Measurements from ENCODE around the gene SKA3.
A peak's percentile ranks its signal among the peaks of the same experiment; 100 is the strongest.
"Not testable (repeated sequence)": the region's sequence is repeated elsewhere in the genome, so short reads cannot be mapped to it uniquely, and the experiment has no call there.

Gene SKA3

DNA sequence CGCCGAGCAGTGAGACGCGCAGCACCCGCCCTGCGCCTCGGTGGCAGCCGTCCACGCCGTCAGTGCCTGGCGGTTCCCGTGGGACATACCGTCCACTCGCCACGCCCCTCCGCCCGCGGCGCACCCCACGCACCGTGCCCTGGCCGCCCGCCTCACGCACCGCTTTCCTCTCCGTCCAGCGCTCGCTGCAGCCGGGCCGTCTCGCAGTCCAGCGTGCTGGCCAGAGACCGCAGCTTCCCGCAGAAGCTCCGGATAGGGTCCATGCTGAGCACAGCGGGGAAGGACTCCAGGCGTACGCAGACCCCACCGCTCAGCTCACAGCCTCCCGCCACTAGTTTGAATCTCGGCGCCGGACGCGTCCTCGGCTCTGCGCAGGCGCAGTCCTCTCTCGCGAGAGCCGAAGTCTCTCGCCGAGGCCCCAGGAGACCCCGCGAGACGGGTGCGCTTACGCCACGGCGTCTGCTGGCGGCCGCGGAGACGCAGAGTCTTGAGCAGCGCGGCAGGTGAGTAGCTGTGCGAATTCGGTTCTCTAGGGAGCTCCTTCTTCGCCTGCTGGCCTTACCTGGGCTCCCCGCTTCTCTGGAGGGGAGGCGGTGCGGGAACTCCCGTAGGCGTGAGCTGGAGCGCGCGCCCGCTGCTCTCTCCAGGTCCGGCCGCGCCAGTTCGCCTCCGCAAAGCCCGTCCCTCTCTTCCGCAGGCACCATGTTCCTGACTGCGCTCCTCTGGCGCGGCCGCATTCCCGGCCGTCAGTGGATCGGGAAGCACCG lies at the start of gene SKA3, which contains the start of gene MRPL57:
TSS of gene SKA3 (minus strand) at position 338 of the 767 bp plus-strand sequence. CDS start at position 263, 75 bp downstream.
TSS of gene MRPL57 (plus strand) at position 444 of the 767 bp plus-strand sequence. CDS start at position 703, 259 bp downstream.
- DNase-seq: peak; percentile 25

- DNase-seq: no peak
Measured at GRCh38 chr13:21225082-21225481, 48.7 kb upstream of the SKA3 start.

GRCh38 chr13:21221268-21221667 lies 44.9 kb upstream of the SKA3 start:
- no peak for DNase-seq

- not testable (repeated sequence) for DNase-seq
Measured at GRCh38 chr13:21219716-21220115, 43.4 kb upstream of the SKA3 start.

DNA sequence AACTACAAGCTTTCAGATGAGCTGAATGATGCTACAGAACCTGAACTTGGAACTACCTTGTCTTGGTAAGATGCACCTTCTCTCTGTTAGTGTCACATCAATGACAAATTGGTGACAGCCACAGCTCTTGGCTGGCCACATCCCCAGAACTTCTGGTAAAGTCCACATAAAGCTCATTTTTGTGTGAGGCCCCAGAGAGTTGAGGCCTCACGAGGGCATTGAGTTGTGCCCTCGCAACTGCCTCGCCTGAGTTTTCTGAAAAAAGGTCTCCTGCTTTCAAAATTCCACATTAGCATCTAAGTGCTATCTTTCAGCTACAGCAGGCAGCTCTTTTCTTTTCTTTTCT lies 42.7 kb upstream of the SKA3 start:
- no peak for DNase-seq

GRCh38 chr13:21218351-21219035 lies 42.1 kb upstream of the SKA3 start:
- no peak for DNase-seq

- DNase-seq: no peak
Measured at GRCh38 chr13:21216332-21216731, 40.0 kb upstream of the SKA3 start.

GRCh38 chr13:21215419-21215818 lies 39.1 kb upstream of the SKA3 start:
- DNase-seq: not testable (repeated sequence)

DNA sequence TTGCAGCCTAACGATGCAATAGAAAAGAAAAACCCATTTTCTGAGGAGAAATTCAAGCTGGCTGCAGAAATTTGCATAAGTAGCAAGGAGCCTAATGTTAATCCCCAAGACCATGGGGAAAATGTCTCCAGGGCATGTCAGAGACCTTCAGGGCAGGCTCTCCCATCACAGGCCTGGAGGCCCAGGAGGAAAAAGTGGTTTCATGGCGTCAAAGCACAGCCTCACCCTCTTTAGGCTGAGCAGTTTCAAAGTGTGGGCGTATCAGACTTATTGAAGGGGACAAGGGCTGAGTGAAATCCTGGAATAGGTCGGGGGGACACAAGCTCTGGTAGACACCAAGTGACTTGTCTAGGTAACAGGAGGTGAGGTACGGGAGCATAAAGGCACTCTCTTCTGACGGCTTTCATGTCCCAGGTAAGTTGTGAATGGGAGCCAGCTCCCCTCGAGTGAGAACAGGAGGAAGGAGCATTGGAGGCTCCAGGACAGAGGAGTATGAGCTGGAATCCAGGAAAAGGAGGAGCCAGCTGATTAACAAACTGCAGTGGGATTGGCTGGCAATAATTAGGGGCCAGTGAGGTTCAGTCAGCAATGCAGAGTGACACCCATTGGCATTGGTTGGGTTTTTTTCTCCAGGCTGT lies 35.9 kb upstream of the SKA3 start:
- DNase-seq: no peak

GRCh38 chr13:21208652-21209154 lies 32.4 kb upstream of the SKA3 start:
- DNase-seq: no peak

DNA sequence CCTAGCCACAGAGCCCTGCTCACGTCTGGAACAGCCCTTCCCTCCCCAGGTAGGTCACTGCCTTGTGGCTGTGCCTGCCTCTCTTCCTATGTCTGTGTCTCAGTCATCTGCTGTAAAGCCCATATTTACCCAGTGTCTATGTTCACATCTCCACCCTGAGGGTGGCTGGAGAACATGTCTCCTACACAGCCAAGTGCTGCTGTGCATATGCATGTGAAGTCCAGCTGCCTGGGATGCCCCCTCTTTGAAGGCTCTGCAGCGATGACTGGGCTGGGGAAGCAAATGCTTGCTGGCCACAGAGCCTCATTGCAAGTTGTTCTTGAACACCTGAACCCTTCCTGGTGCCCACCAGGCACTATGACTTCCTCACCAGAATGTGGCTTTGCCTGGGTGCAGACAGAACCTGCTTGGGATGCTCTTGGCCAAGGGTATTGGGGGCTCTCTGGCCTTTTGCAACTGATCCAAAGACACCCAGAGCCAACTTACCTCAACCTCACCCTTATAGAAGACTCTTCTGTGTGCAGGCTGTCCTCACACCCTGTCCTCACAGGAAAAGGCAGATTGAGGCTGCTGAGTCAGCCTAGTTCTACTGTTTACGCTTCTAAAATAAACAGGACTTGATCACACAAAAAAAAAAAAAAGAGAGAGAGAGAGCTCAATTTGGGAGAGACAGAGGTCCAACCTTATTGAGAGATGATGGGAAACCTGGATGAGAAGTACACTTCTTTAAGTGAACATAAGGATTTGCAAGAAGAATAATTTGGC lies 26.6 kb upstream of the SKA3 start:
- DNase-seq: no peak

DNA sequence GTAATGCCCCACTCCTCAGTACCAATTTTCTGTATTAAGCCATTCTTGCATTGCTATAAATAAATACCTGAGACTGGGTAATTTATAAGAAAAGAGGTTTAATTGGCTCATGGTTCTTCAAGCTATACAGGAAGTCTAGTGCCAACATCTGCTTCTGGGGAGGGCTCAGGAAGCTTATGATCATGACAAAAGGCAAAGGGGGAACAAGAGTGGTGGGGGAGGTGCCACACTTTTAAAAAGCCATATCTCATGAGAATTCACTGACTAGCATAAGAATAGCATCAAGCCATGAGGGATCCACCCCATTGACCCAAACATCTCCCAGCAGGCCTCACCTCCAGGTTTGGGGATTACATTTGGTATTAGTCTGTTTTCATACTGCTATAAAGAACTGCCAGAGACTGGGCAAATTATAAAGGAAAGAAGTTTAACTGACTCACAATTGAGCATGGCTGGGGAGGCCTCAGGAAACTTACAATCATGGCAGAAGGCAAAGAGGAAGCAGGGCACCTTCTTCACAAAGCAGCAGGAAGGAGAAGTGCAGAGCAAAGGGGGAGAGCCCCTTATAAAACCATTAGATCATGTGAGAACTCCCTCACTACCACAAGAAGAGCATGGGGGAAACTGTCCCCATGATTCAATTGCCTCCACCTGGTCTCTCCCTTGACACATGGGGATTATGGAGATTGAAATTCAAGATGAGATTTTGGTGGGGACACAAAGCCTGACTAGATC lies 25.3 kb upstream of the SKA3 start:
- not testable (repeated sequence) for DNase-seq

- DNase-seq: peak; percentile 63
Measured at GRCh38 chr13:21198391-21198790, 22.0 kb upstream of the SKA3 start.

- DNase-seq: not testable (repeated sequence)
Measured at GRCh38 chr13:21197606-21198225, 21.4 kb upstream of the SKA3 start.

DNA sequence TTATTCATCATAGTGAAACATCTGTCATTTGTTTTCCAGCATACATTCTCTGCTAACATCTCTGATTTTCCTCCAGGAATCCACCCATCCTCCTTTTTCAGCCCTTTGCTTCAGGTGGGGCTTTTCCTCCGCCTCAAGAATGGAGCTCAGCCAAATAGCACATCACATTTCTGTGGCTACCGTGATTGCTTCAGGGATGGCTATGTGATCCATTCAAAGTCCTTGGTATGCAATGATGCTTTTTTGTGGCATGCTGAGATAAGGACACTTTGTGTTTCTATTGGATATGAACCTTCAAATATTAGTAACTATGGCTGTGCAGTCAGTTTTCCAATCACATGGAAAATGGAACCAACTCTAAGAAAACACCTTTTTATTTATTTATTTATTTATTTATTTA lies 18.4 kb upstream of the SKA3 start:
- DNase-seq: not testable (repeated sequence)

- not testable (repeated sequence) for DNase-seq
Measured at GRCh38 chr13:21186410-21186809, 10.1 kb upstream of the SKA3 start.

GRCh38 chr13:21181671-21182070 lies 5.3 kb upstream of the SKA3 start:
- DNase-seq: no peak

DNA sequence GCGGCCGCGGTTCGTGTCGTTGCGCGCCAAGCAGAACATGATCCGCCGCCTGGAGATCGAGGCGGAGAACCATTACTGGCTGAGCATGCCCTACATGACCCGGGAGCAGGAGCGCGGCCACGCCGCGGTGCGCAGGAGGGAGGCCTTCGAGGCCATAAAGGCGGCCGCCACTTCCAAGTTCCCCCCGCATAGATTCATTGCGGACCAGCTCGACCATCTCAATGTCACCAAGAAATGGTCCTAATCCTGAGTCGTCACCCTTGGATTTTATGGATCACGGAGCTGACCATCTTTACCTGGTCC lies 581 bp upstream of the SKA3 start:
- DNase-seq: no peak

DNA sequence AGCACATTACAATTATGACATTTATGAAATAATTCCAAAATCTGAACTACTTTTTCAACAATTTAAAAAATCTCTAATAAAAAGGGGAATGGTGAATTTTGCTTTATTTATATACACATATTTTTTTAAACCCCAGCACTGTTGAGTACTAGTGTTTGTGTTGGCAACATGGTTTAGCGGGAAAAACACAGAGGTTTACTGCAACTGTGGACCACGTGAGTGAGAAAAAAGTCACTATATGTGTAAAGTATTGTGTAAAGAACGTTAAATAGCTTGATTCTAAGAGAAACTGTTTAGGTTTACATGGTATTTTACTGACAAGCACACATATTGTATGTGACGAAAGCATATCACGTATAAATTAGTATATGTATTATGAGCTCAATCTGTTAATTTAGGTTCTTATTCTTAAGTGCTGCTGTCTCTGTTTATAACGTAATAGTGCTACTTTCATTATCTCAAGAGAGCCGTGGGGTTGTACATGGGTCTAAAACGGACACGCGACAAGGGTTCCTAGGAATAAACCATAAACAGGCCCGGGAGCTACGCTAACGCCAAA lies 617 bp downstream of the SKA3 start:
- DNase-seq: no peak

DNA sequence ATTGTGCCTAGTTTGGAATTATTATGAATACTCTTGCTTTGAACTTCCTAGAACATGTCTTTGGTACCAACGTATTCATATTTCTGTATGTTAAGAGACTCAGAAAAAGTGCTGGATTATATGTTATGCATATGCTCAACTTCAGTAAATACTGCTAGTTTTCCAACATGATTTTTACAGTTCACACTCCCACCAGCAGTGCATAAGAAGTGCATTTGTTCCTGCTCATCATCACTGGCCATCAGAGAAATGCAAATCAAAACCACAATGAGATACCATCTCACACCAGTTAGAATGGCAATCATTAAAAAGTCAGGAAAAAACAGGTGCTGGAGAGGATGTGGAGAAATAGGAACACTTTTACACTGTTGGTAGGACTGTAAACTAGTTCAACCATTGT lies 2.6 kb downstream of the SKA3 start:
- DNase-seq: not testable (repeated sequence)

GRCh38 chr13:21171420-21171819 lies 4.9 kb downstream of the SKA3 start:
- DNase-seq: no peak

Data from NCI-H187 treated with DMSO at 0.1 percent for 48 hours (cell line).